Measurements from ENCODE around the gene OLAH.

The OLAH gene

GRCh38 chr10:15088428-15089261 lies 44.9 kb downstream of the OLAH start, which contains the start of gene ACBD7:
Gene ACBD7, minus strand, starts transcription at chr10:15088776. Its CDS starts 48 bp downstream, at chr10:15088728.
- Histone ChIP-seq H3K4me1 (peaks cover 8% of the 10 kb centered on the region), H3K9me3 (no peaks in the 10 kb centered on the region), H3K36me3 (replicated peaks) (no peaks in the 10 kb centered on the region), H3K27me3 (ENCODE audit: low read depth) (no peaks in the 10 kb centered on the region), H3K4me3 (peak within 1 kb of the TSS; percentile 63)
- in situ Hi-C loops (cut with MboI; ENCODE audit: low sequenced_read_pairs) = loop anchor here (25.0 kb wide), 1 partner anchor 576 kb away; no protein-coding TSS in a partner anchor
- DNase-seq (ENCODE audit: low spot score in 2 of 2) = peak; percentile 89 to 90

GRCh38 chr10:15091418-15091817 lies 47.7 kb downstream of the OLAH start:
- in situ Hi-C loops (cut with MboI; ENCODE audit: low sequenced_read_pairs) = loop anchor here (25.0 kb wide), 1 partner anchor 579 kb away; no protein-coding TSS in a partner anchor
- Histone ChIP-seq H3K36me3 (replicated peaks) (no peaks in the 10 kb centered on the region), H3K9me3 (no peaks in the 10 kb centered on the region), H3K27me3 (ENCODE audit: low read depth) (no peaks in the 10 kb centered on the region), H3K4me3 (no peak overlapping the region), H3K4me1 (peaks cover 3% of the 10 kb centered on the region; the same call in 1 of the 2 replicates)
- DNase-seq (ENCODE audit: low spot score in 2 of 2) = no peak

GRCh38 chr10:15092855-15093408 lies 49.2 kb downstream of the OLAH start:
- H3K36me3 ChIP-seq (replicated peaks) = peaks cover 6% of the 10 kb centered on the region
- no peak overlapping the region for H3K4me3 ChIP-seq
- H3K4me1 ChIP-seq = peaks cover 2% of the 10 kb centered on the region; the same call in 1 of the 2 replicates
- H3K9me3 ChIP-seq = no peaks in the 10 kb centered on the region
- no peaks in the 10 kb centered on the region for H3K27me3 ChIP-seq (ENCODE audit: low read depth)
- in situ Hi-C loops (cut with MboI; ENCODE audit: low sequenced_read_pairs) = loop anchor here (25.0 kb wide), 1 partner anchor 581 kb away; no protein-coding TSS in a partner anchor
- no peak for DNase-seq (ENCODE audit: low spot score in 2 of 2)

GRCh38 chr10:15096661-15097010 lies 52.9 kb downstream of the OLAH start:
- peaks cover 15% of the 10 kb centered on the region for H3K36me3 ChIP-seq (replicated peaks)
- H3K4me3 ChIP-seq = peak overlapping the region; percentile 93
- in situ Hi-C loops (cut with MboI; ENCODE audit: low sequenced_read_pairs) = loop anchor here (25.0 kb wide), 1 partner anchor 584 kb away; no protein-coding TSS in a partner anchor
- no peaks in the 10 kb centered on the region for H3K27me3 ChIP-seq (ENCODE audit: low read depth)
- no peak for DNase-seq (ENCODE audit: low spot score in 2 of 2)
- no peaks in the 10 kb centered on the region for H3K9me3 ChIP-seq
- H3K4me1 ChIP-seq = peaks cover 11% of the 10 kb centered on the region

GRCh38 chr10:15097011-15097812 lies 53.5 kb downstream of the OLAH start, which contains the start of gene RPP38:
Gene RPP38, plus strand, starts transcription at chr10:15097355. Its CDS starts 5,960 bp downstream, at chr10:15103315.
- peak; percentile 87 to 97 for DNase-seq (ENCODE audit: low spot score in 2 of 2)
- H3K36me3 ChIP-seq (replicated peaks) = peaks cover 15% of the 10 kb centered on the region
- peak within 1 kb of the TSS; percentile 93 for H3K4me3 ChIP-seq
- no peaks in the 10 kb centered on the region for H3K9me3 ChIP-seq
- in situ Hi-C loops (cut with MboI; ENCODE audit: low sequenced_read_pairs) = loop anchor here (25.0 kb wide), 1 partner anchor 585 kb away; no protein-coding TSS in a partner anchor
- H3K27me3 ChIP-seq (ENCODE audit: low read depth) = no peaks in the 10 kb centered on the region
- H3K4me1 ChIP-seq = peaks cover 11% of the 10 kb centered on the region

- Histone ChIP-seq H3K9me3 (no peaks in the 10 kb centered on the region), H3K36me3 (replicated peaks) (peaks cover 38% of the 10 kb centered on the region), H3K27me3 (ENCODE audit: low read depth) (no peaks in the 10 kb centered on the region), H3K4me1 (peaks cover 11% of the 10 kb centered on the region), H3K4me3 (no peak overlapping the region)
- in situ Hi-C loops (cut with MboI; ENCODE audit: low sequenced_read_pairs) = loop anchor here (10.0 to 25.0 kb wide), 2 partner anchors 145 to 588 kb away; partner anchors contain the start of genes DCLRE1C and MEIG1
- no peak for DNase-seq (ENCODE audit: low spot score in 2 of 2)
Observed at GRCh38 chr10:15099886-15100285, 56.1 kb downstream of the OLAH start.

- Histone ChIP-seq H3K4me1 (peaks cover 10% of the 10 kb centered on the region), H3K27me3 (ENCODE audit: low read depth) (no peaks in the 10 kb centered on the region), H3K36me3 (replicated peaks) (peaks cover 57% of the 10 kb centered on the region), H3K4me3 (no peak overlapping the region), H3K9me3 (no peaks in the 10 kb centered on the region)
- DNase-seq (ENCODE audit: low spot score in 2 of 2) = no peak
- in situ Hi-C loops (cut with MboI; ENCODE audit: low sequenced_read_pairs) = loop anchor here (10.0 kb wide), 1 partner anchor 149 kb away; the partner anchor contains the start of genes DCLRE1C and MEIG1
Observed at GRCh38 chr10:15103513-15103912, 59.8 kb downstream of the OLAH start.

GRCh38 chr10:15106352-15107013 lies 62.7 kb downstream of the OLAH start:
- H3K36me3 ChIP-seq (replicated peaks) = peaks cover 64% of the 10 kb centered on the region
- H3K4me3 ChIP-seq = no peak overlapping the region
- H3K4me1 ChIP-seq = 0 out of 2 replicates have a peak, but pooled peaks cover 2% of the 10 kb centered on the region
- in situ Hi-C loops (cut with MboI; ENCODE audit: low sequenced_read_pairs) = loop anchor here (10.0 kb wide), 1 partner anchor 152 kb away; the partner anchor contains the start of genes DCLRE1C and MEIG1
- DNase-seq (ENCODE audit: low spot score in 2 of 2) = peak; percentile 67 to 85
- no peaks in the 10 kb centered on the region for H3K27me3 ChIP-seq (ENCODE audit: low read depth)
- no peaks in the 10 kb centered on the region for H3K9me3 ChIP-seq

GRCh38 chr10:15112657-15113056 lies 68.9 kb downstream of the OLAH start:
- Histone ChIP-seq H3K27me3 (ENCODE audit: low read depth) (no peaks in the 10 kb centered on the region), H3K9me3 (no peaks in the 10 kb centered on the region), H3K4me3 (no peak overlapping the region), H3K4me1 (no peaks in the 10 kb centered on the region), H3K36me3 (replicated peaks) (peaks cover 22% of the 10 kb centered on the region)
- DNase-seq (ENCODE audit: low spot score in 2 of 2) = no peak
- in situ Hi-C loops (cut with MboI; ENCODE audit: low sequenced_read_pairs) = no loop called here

- Histone ChIP-seq H3K27me3 (ENCODE audit: low read depth) (no peaks in the 10 kb centered on the region), H3K36me3 (replicated peaks) (peaks cover 15% of the 10 kb centered on the region), H3K9me3 (no peaks in the 10 kb centered on the region), H3K4me3 (no peak overlapping the region), H3K4me1 (no peaks in the 10 kb centered on the region)
- no peak for DNase-seq (ENCODE audit: low spot score in 2 of 2)
- in situ Hi-C loops (cut with MboI; ENCODE audit: low sequenced_read_pairs) = no loop called here
Observed at GRCh38 chr10:15113766-15114165, 70.0 kb downstream of the OLAH start.

- Histone ChIP-seq H3K4me3 (no peak overlapping the region), H3K4me1 (no peaks in the 10 kb centered on the region), H3K9me3 (no peaks in the 10 kb centered on the region), H3K36me3 (replicated peaks) (peaks cover 9% of the 10 kb centered on the region), H3K27me3 (ENCODE audit: low read depth) (no peaks in the 10 kb centered on the region)
- in situ Hi-C loops (cut with MboI; ENCODE audit: low sequenced_read_pairs) = no loop called here
- DNase-seq (ENCODE audit: low spot score in 2 of 2) = no peak
Observed at GRCh38 chr10:15116225-15116624, 72.5 kb downstream of the OLAH start.

GRCh38 chr10:15118615-15119014 lies 74.9 kb downstream of the OLAH start:
- Histone ChIP-seq H3K4me3 (no peak overlapping the region), H3K36me3 (replicated peaks) (peaks cover 9% of the 10 kb centered on the region), H3K4me1 (no peaks in the 10 kb centered on the region), H3K27me3 (ENCODE audit: low read depth) (no peaks in the 10 kb centered on the region), H3K9me3 (no peaks in the 10 kb centered on the region)
- DNase-seq (ENCODE audit: low spot score in 2 of 2) = no peak
- in situ Hi-C loops (cut with MboI; ENCODE audit: low sequenced_read_pairs) = no loop called here

GRCh38 chr10:15120523-15120922 lies 76.8 kb downstream of the OLAH start:
- H3K27me3 ChIP-seq (ENCODE audit: low read depth) = no peaks in the 10 kb centered on the region
- in situ Hi-C loops (cut with MboI; ENCODE audit: low sequenced_read_pairs) = no loop called here
- no peaks in the 10 kb centered on the region for H3K9me3 ChIP-seq
- H3K4me1 ChIP-seq = no peaks in the 10 kb centered on the region
- DNase-seq (ENCODE audit: low spot score in 2 of 2) = no peak
- no peak overlapping the region for H3K4me3 ChIP-seq
- H3K36me3 ChIP-seq (replicated peaks) = peaks cover 22% of the 10 kb centered on the region
